GM13977 (cell line): ENCODE measurements around the gene COX5A.

Source experiments
- DNase-seq: peaks from one replicate; pipeline ENCODE4 v3.0.0; 2012; ENCODE audit warnings: low spot score
- in situ Hi-C: fragments of 300-500 bp; cut with MboI; formaldehyde crosslinking; loops from one replicate; pipeline ENCODE4 v1.12.0; 2022; ENCODE audit warnings: low sequenced_read_pairs, low pct_unique_long_range_greater_than_20kb, mixed read lengths, inconsistent platforms; ENCODE audit not compliant: unreplicated experiment
- TF ChIP-seq, protein P1 (sequence below): IDR thresholded peaks from 2 replicates; pipeline ENCODE4 v1.5.1; 2012; ENCODE audit warnings: mild to moderate bottlenecking, control low read depth; ENCODE audit not compliant: insufficient read depth; ENCODE audit errors: extremely low read depth, missing control alignments

The COX5A gene

GRCh38 chr15:74960995-74961588, 23.2 kb upstream of the COX5A start:
- in situ Hi-C loops, result no loop called here
- TF ChIP-seq, protein P1, sequence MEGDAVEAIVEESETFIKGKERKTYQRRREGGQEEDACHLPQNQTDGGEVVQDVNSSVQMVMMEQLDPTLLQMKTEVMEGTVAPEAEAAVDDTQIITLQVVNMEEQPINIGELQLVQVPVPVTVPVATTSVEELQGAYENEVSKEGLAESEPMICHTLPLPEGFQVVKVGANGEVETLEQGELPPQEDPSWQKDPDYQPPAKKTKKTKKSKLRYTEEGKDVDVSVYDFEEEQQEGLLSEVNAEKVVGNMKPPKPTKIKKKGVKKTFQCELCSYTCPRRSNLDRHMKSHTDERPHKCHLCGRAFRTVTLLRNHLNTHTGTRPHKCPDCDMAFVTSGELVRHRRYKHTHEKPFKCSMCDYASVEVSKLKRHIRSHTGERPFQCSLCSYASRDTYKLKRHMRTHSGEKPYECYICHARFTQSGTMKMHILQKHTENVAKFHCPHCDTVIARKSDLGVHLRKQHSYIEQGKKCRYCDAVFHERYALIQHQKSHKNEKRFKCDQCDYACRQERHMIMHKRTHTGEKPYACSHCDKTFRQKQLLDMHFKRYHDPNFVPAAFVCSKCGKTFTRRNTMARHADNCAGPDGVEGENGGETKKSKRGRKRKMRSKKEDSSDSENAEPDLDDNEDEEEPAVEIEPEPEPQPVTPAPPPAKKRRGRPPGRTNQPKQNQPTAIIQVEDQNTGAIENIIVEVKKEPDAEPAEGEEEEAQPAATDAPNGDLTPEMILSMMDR, result no peak
- DNase-seq, result no peak

DNA sequence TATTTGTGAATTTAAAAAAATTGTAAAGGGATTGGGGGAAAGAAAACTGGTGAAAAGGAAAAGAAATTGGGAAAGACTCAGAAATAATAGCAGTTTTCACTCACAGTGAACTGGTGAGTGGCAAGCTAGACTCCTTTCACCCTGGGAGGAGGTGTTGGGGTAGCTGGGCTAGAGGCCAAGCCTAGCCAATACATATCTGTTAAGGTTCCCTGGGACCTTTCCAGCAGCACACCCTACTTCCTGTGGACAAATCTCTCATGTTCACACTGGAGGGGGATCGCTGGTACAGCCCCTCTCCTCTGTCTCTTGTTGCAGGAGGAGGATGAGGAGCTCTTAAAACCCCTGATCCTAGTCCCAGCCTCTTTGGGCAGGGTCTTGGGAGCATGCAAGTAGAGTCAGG, 22.4 kb upstream of the COX5A start:
- peak; percentile 17 for DNase-seq
- in situ Hi-C loops, result no loop called here
- TF ChIP-seq, protein P1, result no peak

DNA sequence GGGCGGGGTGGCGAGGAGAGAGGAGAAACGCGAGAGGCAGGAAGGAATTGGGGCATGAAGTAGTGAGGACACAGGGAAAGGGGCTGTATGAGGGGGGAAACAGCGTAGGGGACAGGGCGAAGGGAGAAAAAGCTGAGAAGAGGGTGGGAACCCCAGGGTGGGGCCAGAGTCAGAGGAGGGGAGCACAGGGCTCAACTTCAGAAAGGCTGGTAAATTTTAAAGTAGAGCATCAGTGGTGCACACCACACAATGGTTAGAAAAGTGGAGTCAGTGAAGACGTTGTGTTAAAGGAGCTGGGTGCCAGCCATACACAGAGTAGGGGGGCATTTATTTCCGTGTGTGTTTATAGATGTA, 21.7 kb upstream of the COX5A start:
- in situ Hi-C loops, result no loop called here
- TF ChIP-seq, protein P1, result no peak
- DNase-seq, result peak; percentile 20

- peak; percentile 22 for DNase-seq
- TF ChIP-seq, protein P1, result no peak
- in situ Hi-C loops, result no loop called here
Observed at GRCh38 chr15:74958908-74959585, 21.2 kb upstream of the COX5A start.

GRCh38 chr15:74958320-74958907, 20.5 kb upstream of the COX5A start:
- in situ Hi-C loops, result no loop called here
- DNase-seq, result no peak
- TF ChIP-seq, protein P1, result no peak

DNA sequence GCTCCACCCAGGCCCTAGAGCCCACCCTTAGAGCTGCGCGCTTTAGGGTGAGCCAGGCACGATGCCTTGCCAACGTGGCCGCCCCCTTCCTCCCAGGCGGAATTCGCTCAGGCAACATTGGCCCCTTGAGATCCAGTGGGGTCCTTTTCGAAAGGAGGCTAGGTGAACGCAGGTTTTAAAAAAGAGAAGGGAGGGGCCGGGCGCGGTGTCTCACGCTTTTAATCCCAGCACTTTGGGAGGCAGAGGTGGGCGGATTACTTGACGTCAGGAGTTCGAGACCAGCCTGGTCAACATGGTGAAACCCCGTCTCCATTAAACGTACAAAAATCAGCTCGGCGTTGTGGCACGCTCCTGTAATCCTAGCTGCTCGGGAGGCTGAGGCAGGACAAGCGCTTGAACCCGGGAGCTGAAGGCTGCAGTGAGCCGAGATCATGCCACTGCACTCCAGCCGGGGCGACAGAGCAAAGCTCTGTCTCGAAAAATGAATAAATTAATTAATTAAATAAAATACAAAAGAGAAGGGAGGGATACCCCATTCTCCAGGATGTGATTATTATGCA, 19.7 kb upstream of the COX5A start:
- in situ Hi-C loops, result no loop called here
- TF ChIP-seq, protein P1, result no peak
- no peak for DNase-seq
